Esophagus (tissue), 2 donors: ENCODE results near the gene NRXN3. TPM values are rescaled to one million over a fixed set of nuclear protein-coding genes. Genes with fewer than 3 reads are reported as not detected.
"Not testable (repeated sequence)": the region's sequence is repeated elsewhere in the genome, so short reads cannot be mapped to it uniquely, and the experiment has no call there.

ENCODE experiments used
- H3K27ac ChIP-seq, 2 donors: one replicate each; pipeline ENCODE4 v1.5.1; 2013; ENCODE audit warnings: low read depth in 2 of 2, mild to moderate bottlenecking in 2 of 2, inconsistent platforms in 1 of 2, low read length in 1 of 2, moderate library complexity in 1 of 2
- H3K27me3 ChIP-seq, 2 donors: one replicate each; pipeline ENCODE4 v1.6.1; 2013; ENCODE audit warnings: low read length in 2 of 2, control low read depth in 1 of 2, mild to moderate bottlenecking in 1 of 2; ENCODE audit not compliant: insufficient read depth in 2 of 2, control insufficient read depth in 1 of 2
- H3K36me3 ChIP-seq, 2 donors: one replicate each; pipeline ENCODE4 v1.6.1; 2013; ENCODE audit warnings: low read length in 1 of 2; ENCODE audit not compliant: control insufficient read depth in 2 of 2, insufficient read depth in 2 of 2
- H3K4me1 ChIP-seq, 2 donors: one replicate each; pipeline ENCODE4 v1.6.1; 2013; ENCODE audit warnings: low read length in 1 of 2; ENCODE audit not compliant: control insufficient read depth in 2 of 2, insufficient read depth in 2 of 2
- H3K4me3 ChIP-seq, 2 donors: one replicate each; pipeline ENCODE4 v1.5.1; 2013; ENCODE audit warnings: low read length in 2 of 2, mild to moderate bottlenecking in 2 of 2, low read depth in 1 of 2, moderate library complexity in 1 of 2
- H3K9me3 ChIP-seq, 2 donors: one replicate each; pipeline ENCODE4 v1.6.1; 2013; ENCODE audit warnings: mild to moderate bottlenecking in 2 of 2, low read depth in 1 of 2, low read length in 1 of 2, moderate library complexity in 1 of 2; ENCODE audit not compliant: control insufficient read depth in 2 of 2, insufficient read depth in 1 of 2
- WGBS, 2 donors: extraction: QIAGEN DNeasy Blood & Tissue Kit; methylation state at CpG; one replicate each; pipeline ENCODE4 v1.1.7; 2013; 5-methylcytosine and 5-hydroxymethylcytosine counted together
- polyA plus RNA-seq, 2 donors: library from polyadenylated mRNA; stranded (reverse); fragments of 200-250 nt; gene quantifications; one replicate each; pipeline ENCODE4 v1.2.3, GENCODE V29; 2013
- donor health status: healthy with polysubstance abuse.
- donor health status: Bipolar disorder and iron deficiency.

Gene NRXN3
- polyA plus RNA-seq, 2 donors = 1.7 to 2.2 TPM

GRCh38 chr14:78997811-78998210 lies 827.6 kb downstream of the NRXN3 start:
- Histone ChIP-seq H3K27ac (no peak overlapping the region), H3K4me1 (no peaks in the 10 kb centered on the region)
- WGBS, 2 donors = 48 to 57% methylated on average over 1 of the region's 1 CpG

DNA sequence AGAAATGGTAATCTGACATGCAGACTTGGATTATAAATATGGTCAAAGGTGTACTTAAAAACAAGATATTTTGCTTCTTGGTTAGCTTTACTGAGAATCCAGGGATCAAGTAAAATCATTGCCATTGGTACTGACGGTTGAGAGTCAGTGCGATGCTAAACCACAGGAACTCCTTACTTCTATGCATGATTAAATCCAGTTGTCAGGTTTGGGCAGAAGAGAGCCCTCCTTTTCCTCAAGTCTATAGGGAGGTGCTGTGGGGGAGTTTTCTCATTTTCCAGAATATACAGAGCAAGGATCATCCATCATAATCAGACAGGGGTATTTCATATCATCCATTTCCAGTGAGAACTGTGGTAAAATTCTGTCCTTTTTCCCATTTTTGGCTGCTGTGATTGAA lies 839.1 kb downstream of the NRXN3 start:
- H3K27me3 ChIP-seq = peaks cover 0 to 2% of the 10 kb centered on the region in 2 donors
- H3K4me1 ChIP-seq = no peaks in the 10 kb centered on the region
- H3K9me3 ChIP-seq = no peaks in the 10 kb centered on the region
- H3K27ac ChIP-seq = no peak overlapping the region
- no peak overlapping the region for H3K4me3 ChIP-seq
- WGBS, 2 donors = 90 to 91% methylated on average over 2 of the region's 2 CpGs
- no peaks in the 10 kb centered on the region for H3K36me3 ChIP-seq

More at GRCh38 chr14:78997811-78998210, 827.6 kb downstream of the NRXN3 start:
- no peak overlapping the region for H3K4me3 ChIP-seq
- H3K27me3 ChIP-seq = no peaks in the 10 kb centered on the region
- no peaks in the 10 kb centered on the region for H3K36me3 ChIP-seq
- no peaks in the 10 kb centered on the region for H3K9me3 ChIP-seq

DNA sequence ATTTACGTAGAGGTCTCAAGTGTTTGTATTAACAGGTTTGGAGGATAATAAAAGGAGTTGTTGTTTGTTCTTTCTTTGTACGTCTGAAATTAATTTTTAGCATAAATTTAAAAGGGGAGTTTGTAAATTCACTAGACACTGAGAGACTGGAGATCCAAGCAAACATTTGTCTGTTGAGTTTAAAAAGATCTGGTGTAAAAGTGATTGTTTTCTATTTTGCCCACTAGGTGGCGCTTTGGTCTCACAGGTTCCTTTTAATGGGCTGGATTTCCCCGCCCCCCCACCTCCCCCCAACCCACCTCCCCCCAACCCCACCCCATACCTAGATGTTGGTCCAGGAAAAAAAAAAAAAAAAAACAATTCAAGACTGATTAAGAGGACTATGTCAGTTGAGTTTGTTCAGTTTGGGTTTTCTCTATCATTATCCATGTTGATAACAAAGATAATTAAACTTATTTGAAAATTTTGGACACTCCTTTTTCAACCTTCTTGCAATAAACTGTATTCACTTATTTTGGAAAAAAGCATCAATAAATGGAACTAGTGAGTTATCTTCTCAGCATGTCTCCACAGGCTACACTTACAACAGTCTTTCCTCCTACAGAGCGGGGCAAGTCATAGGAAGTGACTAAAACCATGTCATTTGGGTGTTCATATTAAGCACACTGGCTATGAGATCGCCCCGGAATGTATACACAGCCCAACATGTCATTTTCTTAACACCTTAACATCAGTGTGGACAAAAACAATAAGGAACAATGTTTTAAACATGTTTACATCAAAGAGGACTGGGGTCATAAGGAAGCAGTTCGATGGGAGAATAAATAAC lies 841.1 kb downstream of the NRXN3 start:
- Histone ChIP-seq H3K4me1 (no peaks in the 10 kb centered on the region), H3K9me3 (no peaks in the 10 kb centered on the region), H3K27me3 (peaks cover 0 to 2% of the 10 kb centered on the region in 2 donors), H3K4me3 (no peak overlapping the region), H3K27ac (no peak overlapping the region), H3K36me3 (no peaks in the 10 kb centered on the region)
- 37 to 38% methylated on average over 8 of the region's 8 CpGs for WGBS, 2 donors

GRCh38 chr14:79011920-79012204 lies 841.7 kb downstream of the NRXN3 start:
- Histone ChIP-seq H3K4me1 (no peaks in the 10 kb centered on the region), H3K4me3 (no peak overlapping the region), H3K27ac (no peak overlapping the region), H3K9me3 (no peaks in the 10 kb centered on the region), H3K36me3 (no peaks in the 10 kb centered on the region), H3K27me3 (peaks cover 0 to 2% of the 10 kb centered on the region in 2 donors)

DNA sequence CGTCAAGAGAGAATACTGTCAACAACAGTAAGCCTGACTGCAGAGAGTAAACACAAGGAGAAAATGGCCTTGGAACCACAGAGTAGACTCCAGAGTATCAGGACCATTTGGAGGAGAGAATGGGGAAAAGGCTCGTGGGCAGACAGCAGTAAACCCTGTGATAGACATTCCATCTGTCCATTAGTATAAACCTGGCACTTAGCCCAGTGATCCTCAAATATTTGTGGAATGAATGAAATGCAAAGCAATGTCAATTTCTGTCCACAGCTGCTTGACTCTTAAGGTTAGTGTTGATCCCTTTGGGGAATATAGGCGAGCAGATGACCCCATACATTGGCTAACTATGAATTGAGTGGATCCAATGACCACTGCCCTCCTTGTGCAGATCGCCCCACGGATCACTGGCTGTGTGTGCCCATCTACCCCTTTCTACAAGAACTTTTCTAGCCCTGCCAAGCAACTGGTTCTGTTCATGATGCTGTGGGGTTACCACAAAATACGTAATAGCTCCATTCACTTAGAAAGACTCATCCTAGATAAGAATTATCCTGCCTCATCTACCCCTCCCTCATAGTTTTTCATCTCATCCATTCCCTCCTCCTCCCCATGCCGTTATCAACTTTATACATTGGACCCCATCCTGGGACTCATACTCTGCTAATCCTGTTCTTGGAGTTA lies 846.8 kb downstream of the NRXN3 start:
- Histone ChIP-seq H3K27me3 (no peaks in the 10 kb centered on the region), H3K27ac (no peak overlapping the region), H3K4me1 (no peaks in the 10 kb centered on the region), H3K36me3 (no peaks in the 10 kb centered on the region), H3K4me3 (no peak overlapping the region), H3K9me3 (no peaks in the 10 kb centered on the region)
- 64 to 67% methylated on average over 7 of the region's 7 CpGs for WGBS, 2 donors

DNA sequence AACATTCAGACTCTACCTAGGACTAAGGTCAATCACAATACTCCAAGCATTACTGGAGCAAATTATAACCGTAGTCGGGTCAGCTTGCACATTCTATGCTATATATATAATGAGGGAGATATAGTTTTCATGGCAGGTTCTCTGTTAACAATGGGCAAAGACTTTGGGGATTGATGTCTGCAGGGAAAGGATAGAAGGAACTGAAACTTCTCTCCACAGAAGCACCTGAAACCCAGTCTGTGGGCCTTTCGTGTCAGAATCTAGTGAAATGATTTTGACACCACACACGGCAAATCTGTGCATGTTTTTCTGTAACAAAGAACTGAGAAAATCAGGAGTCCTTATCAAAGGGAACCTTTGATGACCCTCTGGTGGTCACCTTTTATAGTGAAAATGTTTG lies 847.4 kb downstream of the NRXN3 start:
- Histone ChIP-seq H3K27me3 (no peaks in the 10 kb centered on the region), H3K36me3 (no peaks in the 10 kb centered on the region), H3K4me1 (no peaks in the 10 kb centered on the region), H3K9me3 (no peaks in the 10 kb centered on the region), H3K27ac (no peak overlapping the region), H3K4me3 (no peak overlapping the region)
- 91 to 94% methylated on average over 4 of the region's 4 CpGs for WGBS, 2 donors

DNA sequence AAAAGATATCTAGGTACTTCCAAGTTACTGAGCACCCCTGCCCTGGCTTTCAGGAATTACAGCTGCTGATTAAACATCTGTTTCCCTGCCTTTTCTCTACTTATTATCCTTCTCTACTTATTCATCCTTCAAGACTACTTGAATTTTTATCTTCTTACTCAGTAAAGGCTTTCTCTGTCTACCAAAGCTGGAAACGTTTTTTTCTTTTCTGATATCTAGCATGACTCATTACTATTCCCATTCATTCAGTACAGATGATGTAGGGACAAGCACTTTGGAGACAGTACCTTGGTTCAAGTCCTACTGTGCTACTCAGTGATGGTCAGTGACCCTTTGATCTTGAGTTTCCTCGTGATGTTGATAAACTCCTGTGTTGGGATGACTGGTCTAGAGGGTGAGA lies 848.7 kb downstream of the NRXN3 start:
- H3K4me3 ChIP-seq = no peak overlapping the region
- H3K36me3 ChIP-seq = no peaks in the 10 kb centered on the region
- no peaks in the 10 kb centered on the region for H3K9me3 ChIP-seq
- H3K27me3 ChIP-seq = no peaks in the 10 kb centered on the region
- no peaks in the 10 kb centered on the region for H3K4me1 ChIP-seq
- WGBS, 2 donors = 44 to 47% methylated on average over 2 of the region's 2 CpGs
- H3K27ac ChIP-seq = no peak overlapping the region

- not testable (repeated sequence) for H3K4me3 ChIP-seq, H3K27me3 ChIP-seq, H3K36me3 ChIP-seq, H3K9me3 ChIP-seq, H3K27ac ChIP-seq, H3K4me1 ChIP-seq
- WGBS, 2 donors = 100% methylated on average over 1 of the region's 1 CpG; no CpG with 5 or more reads in 1 of the 2 donors
Observed at GRCh38 chr14:79019898-79020297, 849.7 kb downstream of the NRXN3 start.

DNA sequence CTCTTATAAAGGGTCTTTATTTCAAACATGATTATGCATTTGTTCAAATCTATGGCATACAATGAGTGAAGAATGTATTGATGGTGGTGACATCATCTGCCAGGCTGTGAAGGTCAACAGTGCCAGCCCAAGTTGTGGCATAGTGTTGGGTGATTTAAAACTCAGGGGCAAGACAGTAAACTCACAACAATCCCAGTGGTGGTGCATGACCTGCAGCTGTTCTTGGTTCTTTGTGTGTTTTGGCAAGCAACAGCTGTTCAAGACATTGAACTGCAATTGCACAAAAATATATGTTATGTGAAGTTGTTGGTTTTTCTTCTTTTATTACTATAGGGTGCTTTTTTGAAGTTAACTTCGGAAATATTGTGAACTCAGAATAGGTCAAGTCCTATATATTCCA lies 851.6 kb downstream of the NRXN3 start:
- WGBS, 2 donors = 80 to 84% methylated on average over 1 of the region's 1 CpG
- no peak overlapping the region for H3K27ac ChIP-seq
- H3K4me1 ChIP-seq = no peaks in the 10 kb centered on the region
- H3K36me3 ChIP-seq = no peaks in the 10 kb centered on the region
- H3K27me3 ChIP-seq = no peaks in the 10 kb centered on the region
- no peaks in the 10 kb centered on the region for H3K9me3 ChIP-seq
- H3K4me3 ChIP-seq = no peak overlapping the region

DNA sequence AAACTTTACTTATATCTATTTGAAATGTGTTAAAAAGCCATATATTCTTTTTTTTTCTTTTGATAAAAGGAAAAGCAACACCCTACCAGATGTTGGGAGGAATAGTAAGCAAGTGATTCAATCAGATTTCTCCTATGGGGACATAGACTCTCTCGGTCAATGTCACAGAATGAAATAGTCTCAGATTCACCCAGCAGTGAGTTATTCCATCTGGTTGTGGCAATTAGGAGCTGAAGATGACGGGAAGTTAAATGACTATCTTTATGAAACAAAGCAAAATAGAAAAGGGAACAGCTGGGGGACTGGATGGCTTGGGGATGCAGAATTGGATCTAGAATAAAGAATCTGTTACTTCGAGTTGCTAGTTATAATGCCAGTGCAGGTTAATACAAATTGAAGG lies 857.0 kb downstream of the NRXN3 start:
- Histone ChIP-seq H3K9me3 (no peaks in the 10 kb centered on the region), H3K27me3 (no peaks in the 10 kb centered on the region), H3K4me3 (no peak overlapping the region), H3K36me3 (no peaks in the 10 kb centered on the region), H3K4me1 (no peaks in the 10 kb centered on the region), H3K27ac (no peak overlapping the region)
- 75% methylated on average over 3 of the region's 3 CpGs for WGBS, 2 donors
